Left colon (tissue), 2 donors: ENCODE measurements around the gene FSTL4. TPM values are rescaled to one million over a fixed set of nuclear protein-coding genes. Genes with fewer than 3 reads are reported as not detected.

Source experiments
- ATAC-seq: fragments of 200-7000 bp; cut with Tn5 transposase; one replicate; pipeline ENCODE4 v1.9.1; 2020; ENCODE audit warnings: mild to moderate bottlenecking, moderate library complexity
- DNase-seq, 2 donors: peaks; one replicate each; pipeline ENCODE4 v3.0.0-alpha.2; 2020
- intact Hi-C, 2 donors: fragments of 100-400 bp; cut with DNase I in 1 of 2; cut with micrococcal nuclease in 1 of 2; formaldehyde crosslinking; loops; one replicate each; pipeline versions ENCODE4 v1.11.2 to v1.14.0; 2022; cut with DNase I, micrococcal nuclease
- total RNA-seq, 2 donors: library from RNA; stranded (reverse); fragmentation: NEBNext Ultra II Directional; extraction: Animal tissue kit (Norgen Biotek cat#: 25700); gene quantifications; one replicate each; pipeline ENCODE4 v1.2.1, GENCODE V29; 2021
- donor health status: DM: no; HTN: no; CAD: no.
- donor health status: DM: yes; HTN: yes; CAD: no.

FSTL4 gene
- total RNA-seq, 2 donors from 2014 or later, result 0.34 to 0.39 TPM

DNA sequence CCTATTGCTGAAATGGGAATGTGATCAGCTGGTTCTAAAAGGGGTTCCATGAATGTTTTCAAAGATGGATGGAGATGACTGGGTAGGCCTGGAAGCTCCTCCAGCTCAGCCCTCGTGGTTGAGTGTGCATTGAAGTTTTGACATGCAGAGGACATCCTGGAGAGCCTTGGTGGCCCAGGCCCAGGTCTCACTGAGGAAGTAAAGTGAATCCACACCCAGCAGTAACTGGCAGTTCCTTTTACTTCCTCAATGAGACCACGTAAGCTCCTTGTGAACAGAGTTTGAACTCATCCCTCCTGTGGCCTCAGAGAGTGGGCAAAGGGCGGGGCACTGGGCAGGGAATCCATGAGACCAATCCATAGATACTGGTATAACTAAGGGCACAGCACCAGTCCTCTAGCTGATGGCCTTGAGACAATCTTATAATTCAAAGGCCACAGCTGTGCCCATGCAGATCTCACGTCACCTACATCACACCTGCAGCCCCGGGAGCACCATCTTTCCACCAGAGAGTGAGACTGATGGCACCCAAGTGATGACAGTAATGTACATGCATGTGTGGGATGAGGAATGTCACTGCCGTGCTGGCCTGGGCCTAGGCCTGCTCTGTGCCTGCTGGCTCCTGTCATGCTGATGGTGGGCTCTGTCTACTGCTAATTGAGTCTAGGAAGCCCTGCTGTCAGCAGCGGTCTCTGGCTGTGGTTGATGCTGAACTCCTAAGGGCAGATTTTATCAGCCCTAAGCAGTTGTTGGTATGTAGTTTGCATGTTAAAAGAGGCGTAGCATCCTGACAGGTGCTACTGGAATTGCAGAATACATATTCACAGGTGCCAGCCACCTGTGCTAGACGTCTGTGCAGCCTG is 257.8 kb downstream of the FSTL4 start:
- intact Hi-C loops, result no loop called here
- DNase-seq (no peak), ATAC-seq (peak; percentile 81)

- DNase-seq (no peak), ATAC-seq (no peak)
- intact Hi-C loops, result no loop called here
Observed at GRCh38 chr5:133353741-133354140, 258.6 kb downstream of the FSTL4 start.

GRCh38 chr5:133348406-133348805 is 263.9 kb downstream of the FSTL4 start:
- ATAC-seq, result no peak
- intact Hi-C loops, result no loop called here

GRCh38 chr5:133347039-133347438 is 265.3 kb downstream of the FSTL4 start:
- intact Hi-C loops, result no loop called here
- DNase-seq (peak in 1 of 2 donors; percentile 18), ATAC-seq (peak; percentile 80)

More at GRCh38 chr5:133348406-133348805, 263.9 kb downstream of the FSTL4 start:
- no peak for DNase-seq

GRCh38 chr5:133344266-133344665 is 268.1 kb downstream of the FSTL4 start:
- no peak for DNase-seq
- ATAC-seq, result no peak
- intact Hi-C loops, result no loop called here

DNA sequence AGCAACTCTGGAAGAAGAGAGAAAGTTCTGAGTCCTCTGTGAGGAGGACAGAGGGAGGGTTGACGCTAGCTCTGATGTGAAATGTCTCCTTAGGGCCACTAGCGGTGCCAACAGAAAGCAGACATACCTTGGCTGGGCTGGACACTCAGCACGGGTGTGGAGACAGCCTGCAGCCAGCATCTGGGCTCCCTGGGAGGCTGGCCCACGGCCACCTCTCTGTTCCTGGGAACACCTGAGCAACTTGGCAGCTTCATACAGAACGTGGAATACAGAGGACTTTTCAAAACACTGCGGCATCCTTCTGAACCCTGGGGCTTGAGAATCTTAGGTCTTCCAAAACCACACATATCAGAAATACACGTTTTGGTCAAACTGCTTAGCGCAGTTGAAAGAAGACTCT is 269.1 kb downstream of the FSTL4 start:
- ATAC-seq (no peak), DNase-seq (no peak)
- intact Hi-C loops, result no loop called here

GRCh38 chr5:133341915-133342710 is 270.2 kb downstream of the FSTL4 start:
- ATAC-seq, result no peak
- DNase-seq, result no peak
- intact Hi-C loops, result no loop called here

GRCh38 chr5:133341296-133341695 is 271.0 kb downstream of the FSTL4 start:
- no peak for ATAC-seq
- intact Hi-C loops, result no loop called here
- DNase-seq, result no peak

- ATAC-seq (no peak), DNase-seq (no peak)
- intact Hi-C loops, result no loop called here
Observed at GRCh38 chr5:133340822-133341221, 271.5 kb downstream of the FSTL4 start.

DNA sequence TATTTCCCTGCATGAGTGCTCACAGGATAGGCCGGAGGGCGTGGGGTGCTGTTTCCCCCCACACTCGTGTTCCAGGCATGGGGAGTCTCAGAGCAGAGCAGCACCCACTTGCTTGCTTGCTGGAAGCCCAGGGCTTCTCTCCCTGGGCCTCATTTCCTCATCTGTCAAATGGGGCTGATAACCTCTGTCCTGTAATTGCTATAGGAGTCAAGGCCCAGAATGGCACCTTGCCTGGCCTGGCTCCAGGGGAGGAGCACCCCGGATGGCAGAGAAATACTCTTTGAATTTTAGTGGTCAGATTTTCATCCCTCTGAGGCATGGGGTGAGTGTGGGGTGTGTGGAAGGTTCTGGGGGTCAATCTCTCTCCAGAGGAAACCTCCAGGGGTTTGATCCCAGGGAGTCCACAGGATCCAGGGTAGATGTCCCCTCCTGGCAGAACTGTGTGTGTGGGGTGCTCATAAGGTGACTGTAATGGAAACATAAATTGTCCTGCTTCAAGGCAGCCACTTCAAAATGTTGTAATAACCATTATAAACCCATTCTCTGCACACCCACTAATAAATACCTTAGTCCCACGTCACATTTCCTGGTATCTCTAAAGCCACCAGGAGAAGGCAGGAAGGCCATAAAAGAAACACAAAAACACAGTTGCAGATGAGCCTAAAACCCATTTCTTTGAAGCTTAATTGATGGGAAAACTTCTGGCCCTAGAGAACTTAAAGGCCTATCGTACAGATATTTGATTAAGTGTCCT is 272.2 kb downstream of the FSTL4 start:
- ATAC-seq, result peak; percentile 83
- intact Hi-C loops, result no loop called here
- DNase-seq, result no peak

DNA sequence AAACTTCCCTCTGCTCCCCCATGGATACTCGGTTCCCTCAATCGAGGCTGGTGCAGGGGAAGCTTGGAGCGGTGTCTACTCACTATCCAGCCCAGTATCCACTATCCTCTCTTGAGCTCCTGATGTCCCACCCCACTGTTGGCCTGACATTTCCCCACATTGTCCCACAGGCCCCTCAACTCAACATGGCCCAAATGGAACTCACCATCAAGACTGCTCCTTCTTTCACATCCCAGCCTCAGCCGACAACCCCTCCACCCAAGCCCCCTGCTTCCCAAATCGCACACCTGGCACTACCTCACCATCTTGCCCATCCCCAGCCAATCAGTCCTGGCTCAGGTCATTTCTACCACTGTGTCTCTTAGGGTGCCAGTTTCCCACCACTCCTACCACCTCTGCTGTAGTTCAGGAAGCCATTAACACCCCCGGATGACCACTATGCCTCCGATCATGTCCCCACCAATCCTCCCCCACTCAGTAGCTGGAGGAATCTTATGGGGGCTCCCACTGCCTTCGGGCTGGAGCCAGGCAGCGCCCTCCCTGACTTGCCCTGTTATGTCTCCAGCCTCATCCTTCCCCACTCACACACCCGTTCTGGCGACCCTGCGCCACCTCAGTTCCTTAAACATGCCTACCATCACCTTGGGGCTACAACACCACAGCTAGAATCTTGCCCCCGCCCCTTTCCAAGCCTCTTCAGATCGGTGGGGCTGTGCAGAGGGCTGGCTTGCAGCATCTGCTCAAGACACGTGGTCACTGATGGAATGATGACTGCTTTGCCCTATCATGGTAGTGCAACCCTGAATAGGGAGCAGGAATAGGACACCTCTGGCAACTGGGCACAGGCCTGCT is 273.6 kb downstream of the FSTL4 start:
- ATAC-seq (no peak), DNase-seq (no peak)
- intact Hi-C loops, result no loop called here

GRCh38 chr5:133337795-133338445 is 274.4 kb downstream of the FSTL4 start:
- intact Hi-C loops, result no loop called here
- DNase-seq, result no peak
- ATAC-seq, result no peak

DNA sequence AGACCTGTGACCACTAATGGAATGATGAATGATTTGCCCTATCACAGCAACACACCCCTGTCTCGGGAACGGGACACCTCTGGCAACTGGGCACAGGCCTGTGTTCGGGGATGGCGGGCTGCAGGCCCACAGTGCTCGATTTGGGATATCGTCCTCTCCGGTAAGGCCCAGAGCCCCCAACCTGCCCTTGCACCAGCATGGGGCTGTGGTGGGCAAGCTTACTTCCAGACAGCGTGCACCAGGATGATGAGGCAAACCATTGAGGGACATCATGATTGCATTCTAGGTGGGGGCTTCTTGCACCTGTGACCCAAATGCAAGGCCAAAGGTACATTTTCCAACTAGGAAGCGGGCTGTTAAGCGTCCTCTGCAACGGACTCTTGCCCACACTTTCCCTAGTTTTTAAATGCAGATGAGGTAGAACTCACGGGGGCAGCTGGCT is 275.4 kb downstream of the FSTL4 start:
- DNase-seq, result no peak
- intact Hi-C loops, result no loop called here
- no peak for ATAC-seq

DNA sequence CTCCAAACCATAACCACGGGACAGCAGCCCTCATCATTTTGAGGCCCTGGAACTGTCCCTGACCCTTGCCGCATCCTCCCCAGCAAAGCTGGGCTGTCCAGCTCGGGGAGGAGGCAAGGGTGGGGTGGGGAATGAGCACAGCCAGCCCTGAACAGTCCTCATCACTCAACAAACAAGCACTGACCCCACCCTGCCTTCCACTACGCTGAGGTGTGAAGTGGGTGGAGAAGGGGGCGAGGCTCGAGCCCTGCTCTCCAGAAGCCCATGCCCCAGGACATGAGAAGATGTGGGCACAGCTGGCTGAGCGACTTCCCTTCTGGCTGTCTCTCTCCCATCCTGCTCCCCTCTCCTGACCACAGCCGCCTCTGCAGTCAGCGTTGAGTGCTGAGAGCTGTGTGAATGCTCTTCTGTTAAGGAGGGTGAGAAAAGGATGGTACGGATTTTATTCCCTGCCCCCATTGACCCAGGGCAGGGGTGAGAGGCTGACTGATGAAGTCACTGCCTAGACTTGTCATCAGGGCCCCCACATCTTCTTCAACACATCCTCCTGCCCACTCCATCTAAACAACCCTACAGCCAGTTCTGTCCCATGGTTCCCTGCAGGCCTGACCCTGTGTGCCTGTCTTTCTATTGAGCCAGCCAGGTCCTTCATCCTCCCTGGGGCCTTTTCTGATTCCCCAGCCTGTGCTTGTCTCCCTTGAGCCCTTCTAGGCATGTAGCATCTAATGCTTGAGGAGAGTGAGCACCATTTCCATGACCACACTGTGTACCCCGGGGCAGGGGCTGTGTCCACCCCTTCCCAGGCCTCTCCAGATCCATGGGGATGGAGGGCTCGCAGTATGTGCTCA is 276.0 kb downstream of the FSTL4 start:
- DNase-seq (peak; percentile 21 to 37), ATAC-seq (peak; percentile 79)

GRCh38 chr5:133334796-133335639 is 277.3 kb downstream of the FSTL4 start:
- ATAC-seq (no peak), DNase-seq (no peak)
- intact Hi-C loops, result no loop called here

More for the DNA sequence above, 276.0 kb downstream of the FSTL4 start:
- intact Hi-C loops, result no loop called here
